ENCODE data around the gene S100A11. TPM values are rescaled to one million over a fixed set of nuclear protein-coding genes. Genes with fewer than 3 reads are reported as not detected.
"Not testable (repeated sequence)": the region's sequence is repeated elsewhere in the genome, so short reads cannot be mapped to it uniquely, and the experiment has no call there.

S100A11 gene
- 737 TPM for total RNA-seq
- long read RNA-seq, transcript S100A11-201 (3 exons, 594 nt) = major isoform, 484 of 488 reads
- long read RNA-seq, partial matches to known transcripts = 3 of 488 reads
- long read RNA-seq, other reads (novel, unspliced or antisense) = 1 of 488 reads

GRCh38 chr1:152036267-152037216, at the start of gene S100A11:
TSS of gene S100A11 (minus strand) at chr1:152037004. CDS start at chr1:152036915, 89 bp downstream.
- TF ChIP-seq, protein P1, sequence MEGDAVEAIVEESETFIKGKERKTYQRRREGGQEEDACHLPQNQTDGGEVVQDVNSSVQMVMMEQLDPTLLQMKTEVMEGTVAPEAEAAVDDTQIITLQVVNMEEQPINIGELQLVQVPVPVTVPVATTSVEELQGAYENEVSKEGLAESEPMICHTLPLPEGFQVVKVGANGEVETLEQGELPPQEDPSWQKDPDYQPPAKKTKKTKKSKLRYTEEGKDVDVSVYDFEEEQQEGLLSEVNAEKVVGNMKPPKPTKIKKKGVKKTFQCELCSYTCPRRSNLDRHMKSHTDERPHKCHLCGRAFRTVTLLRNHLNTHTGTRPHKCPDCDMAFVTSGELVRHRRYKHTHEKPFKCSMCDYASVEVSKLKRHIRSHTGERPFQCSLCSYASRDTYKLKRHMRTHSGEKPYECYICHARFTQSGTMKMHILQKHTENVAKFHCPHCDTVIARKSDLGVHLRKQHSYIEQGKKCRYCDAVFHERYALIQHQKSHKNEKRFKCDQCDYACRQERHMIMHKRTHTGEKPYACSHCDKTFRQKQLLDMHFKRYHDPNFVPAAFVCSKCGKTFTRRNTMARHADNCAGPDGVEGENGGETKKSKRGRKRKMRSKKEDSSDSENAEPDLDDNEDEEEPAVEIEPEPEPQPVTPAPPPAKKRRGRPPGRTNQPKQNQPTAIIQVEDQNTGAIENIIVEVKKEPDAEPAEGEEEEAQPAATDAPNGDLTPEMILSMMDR (IDR thresholded peaks at IDR 0.05) = no peak
- peak; percentile 97 for DNase-seq
- Histone ChIP-seq H3K36me3 (peaks cover 24% of the 10 kb centered on the region), H3K27me3 (ENCODE audit: low read depth) (no peaks in the 10 kb centered on the region), H3K27ac (peak within 1 kb of the TSS; percentile 93), H3K4me1 (peaks cover 67% of the 10 kb centered on the region), H3K4me3 (peak within 1 kb of the TSS; percentile 88), H3K9me3 (no peaks in the 10 kb centered on the region)
- ATAC-seq = peak; percentile 95 to 96
- intact Hi-C loops (cut with DNase I) = no loop called here

DNA sequence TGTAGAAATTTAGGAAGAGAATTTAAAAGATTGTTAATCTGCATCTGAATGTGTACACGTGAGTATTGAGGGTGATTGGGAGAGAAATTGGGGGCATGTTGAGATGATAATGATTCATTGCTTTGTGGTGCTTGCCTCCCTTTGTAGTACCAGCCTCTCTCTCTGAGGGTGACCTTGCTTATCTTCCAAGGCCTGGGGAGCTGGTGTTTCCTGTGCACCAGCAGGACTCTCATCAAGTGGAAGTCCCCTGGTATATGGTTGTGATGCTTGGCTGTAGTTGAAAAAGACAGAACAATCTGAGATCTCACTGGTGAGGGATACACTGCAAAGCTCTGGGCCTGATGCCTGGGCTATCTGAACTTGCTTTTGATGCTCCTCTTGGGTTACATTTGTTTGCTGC, 48.0 kb upstream of the S100A11 start:
- intact Hi-C loops (cut with DNase I) = no loop called here
- Histone ChIP-seq H3K4me1 (no peaks in the 10 kb centered on the region), H3K27ac (no peak overlapping the region), H3K27me3 (ENCODE audit: low read depth) (no peaks in the 10 kb centered on the region), H3K36me3 (no peaks in the 10 kb centered on the region), H3K9me3 (no peaks in the 10 kb centered on the region), H3K4me3 (no peak overlapping the region)
- ATAC-seq = no peak
- TF ChIP-seq, protein P1 (IDR thresholded peaks at IDR 0.05) = no peak
- DNase-seq = no peak

GRCh38 chr1:152081026-152081425, 44.2 kb upstream of the S100A11 start:
- H3K4me1 ChIP-seq; H3K4me3 ChIP-seq; H3K36me3 ChIP-seq; intact Hi-C loops (cut with DNase I); H3K9me3 ChIP-seq; H3K27me3 ChIP-seq (ENCODE audit: low read depth); DNase-seq; H3K27ac ChIP-seq; ATAC-seq: not testable (repeated sequence)

GRCh38 chr1:152080494-152080893, 43.7 kb upstream of the S100A11 start:
- H3K27ac ChIP-seq; H3K4me1 ChIP-seq; H3K36me3 ChIP-seq; intact Hi-C loops (cut with DNase I); DNase-seq; H3K9me3 ChIP-seq; H3K4me3 ChIP-seq; ATAC-seq; H3K27me3 ChIP-seq (ENCODE audit: low read depth): not testable (repeated sequence)

GRCh38 chr1:152078831-152079441, 42.1 kb upstream of the S100A11 start:
- TF ChIP-seq, protein P1 (IDR thresholded peaks at IDR 0.05) = no peak
- no peaks in the 10 kb centered on the region for H3K9me3 ChIP-seq
- H3K4me3 ChIP-seq = no peak overlapping the region
- no peaks in the 10 kb centered on the region for H3K36me3 ChIP-seq
- no peak for DNase-seq
- H3K27me3 ChIP-seq (ENCODE audit: low read depth) = no peaks in the 10 kb centered on the region
- ATAC-seq = no peak
- H3K4me1 ChIP-seq = no peaks in the 10 kb centered on the region
- intact Hi-C loops (cut with DNase I) = no loop called here
- no peak overlapping the region for H3K27ac ChIP-seq

GRCh38 chr1:152072311-152072710, 35.5 kb upstream of the S100A11 start:
- TF ChIP-seq, protein P1 (IDR thresholded peaks at IDR 0.05) = no peak
- intact Hi-C loops (cut with DNase I) = no loop called here

More at GRCh38 chr1:152072311-152072710, 35.5 kb upstream of the S100A11 start:
- no peaks in the 10 kb centered on the region for H3K9me3 ChIP-seq
- ATAC-seq (no peak), DNase-seq (no peak)
- H3K27ac ChIP-seq = no peak overlapping the region
- H3K4me3 ChIP-seq = no peak overlapping the region
- H3K4me1 ChIP-seq = no peaks in the 10 kb centered on the region
- H3K27me3 ChIP-seq (ENCODE audit: low read depth) = peaks cover 8% of the 10 kb centered on the region
- H3K36me3 ChIP-seq = no peaks in the 10 kb centered on the region

All from lower lobe of right lung (tissue), 2 donors.